ENCODE results near the gene USPL1. TPM values are rescaled to one million over a fixed set of nuclear protein-coding genes. Genes with fewer than 3 reads are reported as not detected.
"Not testable (repeated sequence)": the region's sequence is repeated elsewhere in the genome, so short reads cannot be mapped to it uniquely, and the experiment has no call there.

USPL1 gene
- 46.9 TPM for total RNA-seq

DNA sequence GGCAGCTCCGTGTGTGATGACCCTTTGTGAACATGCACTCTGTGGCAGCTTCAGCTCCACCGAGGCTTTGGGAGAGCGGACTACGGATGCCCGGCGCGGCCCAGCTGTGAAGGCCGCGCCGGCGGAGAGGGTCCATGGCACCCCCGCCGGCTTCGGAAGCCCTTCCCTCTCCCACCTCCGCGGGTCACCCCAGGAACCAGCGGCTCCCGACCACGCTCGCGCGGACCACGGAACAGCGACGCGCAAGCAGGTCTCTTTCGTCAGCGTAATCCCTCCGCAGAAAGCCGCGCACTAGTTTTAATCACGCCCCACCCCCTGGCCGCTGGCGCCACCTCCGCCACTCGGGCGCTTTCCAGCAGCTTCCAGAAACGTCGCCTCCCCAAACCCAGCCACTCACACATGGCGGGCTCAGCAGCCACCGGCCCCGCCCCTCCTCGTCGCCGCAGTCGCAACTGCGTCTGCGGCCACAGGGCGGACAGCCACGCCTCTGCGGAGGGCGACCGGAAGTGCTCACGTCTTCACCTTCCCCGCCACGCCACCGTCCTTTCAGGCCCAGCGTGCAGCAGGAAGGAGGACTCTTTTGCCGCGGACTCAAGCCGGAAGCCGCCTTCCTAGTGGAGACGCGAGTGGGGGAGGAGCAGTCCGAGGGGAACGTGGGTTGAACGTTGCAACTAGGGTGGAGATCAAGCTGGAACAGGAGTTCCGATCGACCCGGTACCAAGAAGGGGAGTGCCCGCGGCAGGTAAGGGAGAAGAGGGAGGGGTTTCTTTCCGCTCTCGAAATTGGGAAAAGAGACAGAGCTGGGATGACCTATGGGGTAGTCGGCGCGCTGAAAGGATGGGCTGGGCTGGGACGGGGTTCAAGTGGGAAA lies at the start of gene USPL1:
Gene USPL1 (plus strand): TSS at position 606 of the 871 bp plus-strand sequence. CDS start 3,221 bp downstream, outside the sequence.
- peak; percentile 97 for DNase-seq

DNA sequence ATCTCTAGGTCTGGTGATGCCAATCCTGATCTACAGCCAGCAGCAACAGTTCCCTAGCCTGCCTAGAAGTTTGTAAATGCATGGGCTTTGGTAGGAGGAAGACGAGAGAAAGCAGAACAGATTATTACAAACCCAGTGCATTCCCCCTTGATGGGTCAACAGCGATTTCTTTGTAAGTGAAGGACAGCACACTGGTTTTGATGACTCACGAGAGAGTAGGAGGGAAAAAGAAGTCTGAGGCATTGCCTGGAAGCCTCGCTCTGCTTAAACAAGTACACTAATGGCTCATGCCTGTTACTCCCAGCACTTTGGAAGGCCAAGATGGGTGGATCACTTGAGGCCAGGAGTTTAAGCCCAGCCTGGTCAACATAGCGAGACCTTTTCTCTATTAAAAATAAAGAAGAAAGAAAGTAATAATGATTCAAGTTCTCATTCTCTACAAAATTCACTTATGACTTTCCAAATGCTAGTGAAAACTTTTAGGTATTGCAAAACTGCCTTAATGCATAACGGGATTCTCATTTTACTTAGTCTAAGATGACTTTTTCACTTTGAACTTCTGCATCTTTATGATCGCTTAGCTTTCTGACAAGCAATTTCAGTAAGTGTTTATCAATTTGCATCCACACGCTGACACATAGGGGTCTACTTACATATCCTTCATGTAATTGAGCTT lies 47.7 kb upstream of the USPL1 start:
- DNase-seq, result peak; percentile 10

DNA sequence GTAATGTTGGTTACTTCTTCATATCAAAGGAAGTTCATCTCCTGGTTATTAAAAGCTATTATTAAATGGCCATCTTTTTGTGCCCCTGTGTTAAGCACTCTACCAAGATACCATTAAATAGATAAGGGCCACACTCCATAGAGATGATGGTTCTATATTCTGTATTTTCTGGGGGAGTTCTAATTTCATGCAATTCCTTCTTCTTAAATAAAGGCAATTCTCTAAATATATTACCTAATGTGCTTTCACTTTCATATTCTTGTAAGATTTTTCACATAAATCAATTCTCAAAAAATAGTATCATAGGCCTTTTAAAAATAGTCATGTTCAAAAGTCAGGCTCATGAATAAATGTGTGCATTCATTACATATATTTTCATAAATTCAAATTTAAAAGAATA lies 47.0 kb upstream of the USPL1 start:
- no peak for DNase-seq

GRCh38 chr13:30572859-30573275 lies 44.9 kb upstream of the USPL1 start:
- DNase-seq, result no peak

- no peak for DNase-seq
Observed at GRCh38 chr13:30576528-30576927, 41.2 kb upstream of the USPL1 start.

- no peak for DNase-seq
Observed at GRCh38 chr13:30577401-30577852, 40.3 kb upstream of the USPL1 start.

DNA sequence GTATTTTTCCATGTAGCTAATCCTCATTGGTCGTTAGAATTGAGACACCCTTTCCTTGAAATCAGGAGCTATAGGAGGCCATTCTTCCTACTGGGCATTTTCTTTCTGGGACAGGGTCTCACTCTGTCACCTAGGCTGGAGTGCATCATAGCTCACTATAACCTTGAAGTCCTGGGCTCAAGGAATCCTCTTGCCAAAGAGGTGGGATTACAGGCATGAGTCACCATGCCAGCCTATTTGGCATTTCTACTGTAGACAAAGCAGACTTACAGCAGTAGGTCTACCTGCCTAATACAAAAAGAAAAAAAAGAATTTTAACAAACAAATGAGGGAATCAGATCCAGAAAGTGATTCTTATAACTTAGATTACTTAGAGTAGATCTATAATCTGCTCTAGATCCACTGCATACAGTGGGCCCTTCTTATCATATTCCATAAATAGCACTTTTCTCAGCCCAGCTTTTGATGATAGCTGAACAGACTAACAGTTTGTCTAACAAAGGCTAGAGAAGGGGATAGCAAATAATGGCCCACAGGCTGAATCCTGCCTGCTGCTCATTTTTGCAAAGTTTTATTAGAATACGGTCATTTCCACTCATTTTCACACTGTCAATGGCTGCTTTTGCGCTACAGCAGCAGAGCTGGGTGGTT lies 36.7 kb upstream of the USPL1 start:
- no peak for DNase-seq

GRCh38 chr13:30581582-30581981 lies 36.1 kb upstream of the USPL1 start:
- no peak for DNase-seq

GRCh38 chr13:30584051-30584731 lies 33.5 kb upstream of the USPL1 start:
- DNase-seq, result no peak

GRCh38 chr13:30585748-30586262 lies 31.9 kb upstream of the USPL1 start:
- no peak for DNase-seq

DNA sequence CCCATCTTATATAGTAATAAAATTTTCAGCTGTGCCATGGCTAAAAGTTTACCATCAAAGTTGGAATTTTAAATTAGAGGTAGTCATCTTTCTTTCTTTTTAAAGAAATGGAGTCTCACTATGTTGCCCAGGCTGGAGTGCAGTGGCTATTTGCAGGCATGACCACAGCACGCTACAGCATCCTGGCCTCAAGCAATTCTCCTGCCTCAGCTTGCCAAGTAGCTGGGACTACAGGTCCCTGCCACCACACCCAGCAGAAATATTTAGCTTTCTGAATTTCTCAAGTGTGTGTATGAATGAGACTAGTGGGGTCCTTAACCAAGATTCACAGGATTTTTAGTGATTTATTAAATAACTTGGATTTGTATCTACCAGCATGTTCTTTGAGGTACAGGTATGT lies 30.5 kb upstream of the USPL1 start:
- DNase-seq, result no peak

- no peak for DNase-seq
Observed at GRCh38 chr13:30587739-30588138, 30.0 kb upstream of the USPL1 start.

DNA sequence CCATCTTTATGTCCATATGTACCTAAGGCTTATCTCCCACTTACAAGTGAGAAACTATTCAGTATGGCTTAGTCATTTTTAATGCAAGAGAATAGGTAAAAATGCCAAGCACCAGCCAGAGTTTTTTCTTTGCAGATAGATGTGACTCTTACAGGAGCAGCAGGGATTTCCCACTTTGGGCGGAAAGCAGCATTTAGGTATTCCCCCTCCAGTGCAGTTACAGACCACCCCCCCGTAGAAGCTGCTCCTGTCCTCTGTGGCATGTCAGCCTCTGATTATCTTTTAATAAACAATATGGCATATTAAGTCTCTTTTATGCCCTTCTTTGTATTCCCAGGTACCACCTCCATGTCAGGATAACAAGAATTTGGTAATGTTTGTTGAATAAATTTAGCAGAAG lies 24.7 kb upstream of the USPL1 start:
- no peak for DNase-seq

DNA sequence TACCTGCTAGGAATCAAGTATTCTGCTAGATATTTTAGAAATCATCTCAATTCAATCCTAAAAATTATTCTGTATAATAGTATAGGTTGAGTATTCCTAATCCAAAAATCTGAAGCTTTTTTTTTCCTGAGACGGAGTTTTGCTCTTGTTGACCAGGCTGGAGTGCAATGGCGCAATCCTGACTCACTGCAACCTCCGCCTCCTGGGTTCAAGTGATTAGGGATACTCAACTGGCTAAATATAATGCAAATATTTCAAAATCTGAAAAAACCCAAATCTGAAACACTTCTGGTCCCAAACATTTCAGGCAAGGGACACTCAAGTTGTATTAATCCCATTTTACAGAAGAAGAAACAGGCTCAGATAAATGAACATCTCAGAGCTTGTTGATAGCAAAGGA lies 17.2 kb upstream of the USPL1 start:
- DNase-seq, result no peak

DNA sequence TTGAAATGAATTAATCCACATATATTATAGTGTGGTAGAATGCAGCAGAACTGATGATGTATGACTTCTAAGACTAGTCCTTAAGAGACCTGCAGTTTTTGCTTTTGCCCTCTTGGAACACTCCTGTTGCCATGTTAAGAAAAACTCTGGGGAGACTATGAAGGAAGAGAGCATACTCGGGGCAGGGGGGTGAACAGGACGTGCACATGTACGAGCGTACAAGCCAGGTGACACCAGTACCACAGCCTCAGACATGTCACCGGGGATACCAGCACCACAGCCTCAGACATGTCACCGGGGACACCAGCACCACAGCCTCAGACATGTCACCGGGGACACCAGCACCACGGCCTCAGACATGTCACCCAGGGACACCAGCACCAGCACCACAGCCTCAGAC lies 15.9 kb upstream of the USPL1 start:
- DNase-seq, result no peak

DNA sequence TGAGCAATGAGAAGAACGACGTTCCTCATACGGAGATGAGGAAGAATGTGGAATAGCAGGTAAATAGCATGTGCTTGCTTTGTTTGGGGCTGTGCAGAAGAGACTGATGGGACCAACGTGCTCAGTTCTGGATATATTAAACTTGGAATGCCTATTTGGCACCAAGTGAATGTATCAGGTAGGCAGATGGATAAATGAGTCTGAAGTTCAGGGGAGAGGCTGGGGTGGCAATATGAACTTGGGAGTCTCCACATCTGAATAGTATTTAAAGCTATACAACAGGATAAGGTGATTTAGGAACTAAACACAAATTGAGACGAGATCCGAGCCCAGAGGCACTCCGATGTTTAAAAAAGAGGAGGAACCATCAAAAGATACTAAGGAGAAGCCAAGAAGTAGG lies 12.7 kb upstream of the USPL1 start:
- no peak for DNase-seq

GRCh38 chr13:30607186-30607585 lies 10.5 kb upstream of the USPL1 start:
- not testable (repeated sequence) for DNase-seq

DNA sequence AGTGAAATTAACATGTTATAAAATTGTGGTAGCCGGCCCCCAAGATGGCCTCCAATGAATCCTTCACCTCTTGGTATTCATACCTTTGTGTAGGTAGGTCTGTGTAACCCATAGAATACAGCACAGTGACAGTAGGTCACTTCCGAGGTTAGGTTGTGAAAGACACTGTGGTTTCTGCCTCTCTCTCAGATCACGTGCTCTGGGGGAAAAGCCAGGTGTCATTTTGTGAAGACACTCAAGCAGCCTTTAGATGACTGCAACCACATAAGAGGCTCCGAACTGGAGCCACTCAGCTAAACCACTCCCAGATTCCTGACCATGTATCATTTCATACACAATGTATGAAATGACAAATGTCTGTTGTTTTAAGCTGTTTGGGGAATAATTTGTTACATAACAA lies 9.8 kb upstream of the USPL1 start:
- no peak for DNase-seq

DNA sequence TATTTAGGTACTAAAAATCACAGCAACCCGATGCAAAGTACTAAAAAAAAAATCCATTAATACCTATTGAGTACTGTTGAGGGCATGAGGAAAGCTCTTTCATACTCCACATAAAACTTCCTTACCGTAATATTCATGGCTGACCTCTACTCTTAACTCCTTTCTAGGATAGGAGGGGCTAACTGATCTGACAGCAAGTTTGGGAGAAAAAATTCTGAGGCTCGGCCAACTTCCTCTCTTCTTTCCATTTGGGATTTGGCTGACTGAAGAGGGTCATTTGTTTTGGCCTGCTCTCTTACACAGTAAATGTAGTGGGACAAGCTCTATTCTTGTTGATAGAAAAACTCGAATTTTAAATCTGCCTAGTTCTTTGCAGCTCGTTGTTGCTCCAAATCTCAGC lies 9.4 kb upstream of the USPL1 start:
- DNase-seq, result no peak

DNA sequence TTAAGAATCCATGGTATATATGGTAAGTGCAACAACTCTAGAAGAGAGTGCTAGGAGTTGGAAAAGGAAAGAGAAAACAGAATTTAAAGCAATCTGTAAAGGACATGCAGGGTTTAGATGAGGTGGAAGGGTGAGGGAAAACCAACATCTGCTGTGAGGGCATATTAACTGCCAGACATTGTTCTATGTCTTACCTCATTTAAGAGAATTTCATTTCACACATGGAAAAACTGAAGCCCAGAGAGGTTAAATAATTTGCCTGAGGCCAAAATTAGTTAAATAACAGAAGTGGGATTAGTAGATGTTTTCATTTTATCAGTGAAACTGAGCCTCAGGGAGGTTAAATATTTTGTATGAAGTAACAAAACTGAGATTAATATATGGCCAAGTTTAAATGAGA lies 7.4 kb upstream of the USPL1 start:
- no peak for DNase-seq

GRCh38 chr13:30615481-30615865 lies 2.2 kb upstream of the USPL1 start:
- DNase-seq, result no peak

DNA sequence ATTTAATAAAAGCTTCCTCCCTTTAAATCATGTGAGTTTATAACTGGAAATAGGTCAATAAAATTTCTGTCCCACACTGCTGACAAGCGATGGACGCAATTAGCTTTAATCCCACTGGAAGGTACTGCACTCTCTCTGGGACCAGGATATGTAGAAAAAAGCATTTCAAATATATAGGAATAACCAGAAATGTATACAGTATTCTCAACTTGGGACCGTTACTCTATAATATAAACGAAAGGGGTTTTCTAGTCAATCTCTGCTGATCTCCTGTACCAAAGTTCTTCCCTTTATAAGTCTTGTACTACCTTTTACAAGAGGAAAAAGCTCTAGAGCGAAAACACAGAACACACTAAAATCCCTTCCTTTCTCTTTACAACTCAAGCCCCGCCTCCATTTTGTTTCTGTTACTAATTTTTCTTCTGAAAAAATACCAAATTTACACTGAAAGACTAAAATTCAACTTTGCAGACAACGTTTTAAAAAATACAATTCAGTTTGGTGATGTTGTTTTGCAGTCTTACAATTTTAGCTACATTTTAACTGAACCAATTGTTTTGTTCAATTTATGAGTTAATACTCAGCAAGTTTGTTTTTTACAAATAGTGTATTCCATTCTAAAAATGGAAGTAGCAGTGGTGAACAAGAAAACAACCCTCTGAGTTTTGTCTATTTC lies 1.7 kb upstream of the USPL1 start:
- no peak for DNase-seq

Measured in occipital lobe (tissue), 2 donors.